HG03066 (cell line): ENCODE data around the gene B3GALT4.

Experiments
- ATAC-seq: cut with Tn5 transposase; IDR thresholded peaks from one replicate; pipeline ENCODE4 v1.9.1; 2021; ENCODE audit warnings: low read depth; ENCODE audit not compliant: unreplicated experiment

B3GALT4 gene

GRCh38 chr6:33313105-33313708 is 36.3 kb downstream of the B3GALT4 start:
- ATAC-seq, result no peak

- ATAC-seq, result peak; percentile 46
These were observed 37.0 kb downstream of the B3GALT4 start, which contains the start of gene TAPBP for GRCh38 chr6:33313709-33314514. TAPBP (minus strand) TSS chr6:33314078; CDS start chr6:33314041, 37 bp downstream.

GRCh38 chr6:33314515-33314942 is 37.6 kb downstream of the B3GALT4 start:
- no peak for ATAC-seq

- no peak for ATAC-seq
These were observed 38.2 kb downstream of the B3GALT4 start for GRCh38 chr6:33314943-33315792.

GRCh38 chr6:33315793-33316602 is 39.1 kb downstream of the B3GALT4 start:
- no peak for ATAC-seq

- no peak for ATAC-seq
These were observed 39.9 kb downstream of the B3GALT4 start for GRCh38 chr6:33316603-33317418.

- no peak for ATAC-seq
These were observed 40.4 kb downstream of the B3GALT4 start for GRCh38 chr6:33317419-33317668.

- ATAC-seq, result peak; percentile 52
These were observed 40.9 kb downstream of the B3GALT4 start, which contains the start of gene ZBTB22 for GRCh38 chr6:33317669-33318425. ZBTB22 (minus strand) TSS chr6:33317744; CDS start chr6:33316916, 828 bp downstream.

GRCh38 chr6:33318426-33319073 is 41.6 kb downstream of the B3GALT4 start:
- no peak for ATAC-seq

- ATAC-seq, result no peak
These were observed 43.0 kb downstream of the B3GALT4 start for GRCh38 chr6:33319939-33320314.

- ATAC-seq, result no peak
These were observed 43.6 kb downstream of the B3GALT4 start for GRCh38 chr6:33320315-33321181.

- ATAC-seq, result no peak
These were observed 44.3 kb downstream of the B3GALT4 start for GRCh38 chr6:33321227-33321626.

GRCh38 chr6:33323623-33323948 is 46.7 kb downstream of the B3GALT4 start:
- ATAC-seq, result no peak

GRCh38 chr6:33324125-33324524 is 47.2 kb downstream of the B3GALT4 start:
- no peak for ATAC-seq
